Measurements from ENCODE around the gene PLD1.
"Not testable (repeated sequence)": the region's sequence is repeated elsewhere in the genome, so short reads cannot be mapped to it uniquely, and the experiment has no call there.

Gene PLD1

GRCh38 chr3:171824116-171824515 lies 13.8 kb upstream of the PLD1 start:
- DNase-seq (ENCODE audit: low read depth, low spot score): no peak
- H3K4me3 ChIP-seq (ENCODE audit: low read length): no peak overlapping the region

- DNase-seq (ENCODE audit: low read depth, low spot score): no peak
- H3K4me3 ChIP-seq (ENCODE audit: low read length): no peak overlapping the region
Measured at GRCh38 chr3:171822431-171823106, 12.3 kb upstream of the PLD1 start.

GRCh38 chr3:171821778-171822358 lies 11.6 kb upstream of the PLD1 start:
- no peak for DNase-seq (ENCODE audit: low read depth, low spot score)

DNA sequence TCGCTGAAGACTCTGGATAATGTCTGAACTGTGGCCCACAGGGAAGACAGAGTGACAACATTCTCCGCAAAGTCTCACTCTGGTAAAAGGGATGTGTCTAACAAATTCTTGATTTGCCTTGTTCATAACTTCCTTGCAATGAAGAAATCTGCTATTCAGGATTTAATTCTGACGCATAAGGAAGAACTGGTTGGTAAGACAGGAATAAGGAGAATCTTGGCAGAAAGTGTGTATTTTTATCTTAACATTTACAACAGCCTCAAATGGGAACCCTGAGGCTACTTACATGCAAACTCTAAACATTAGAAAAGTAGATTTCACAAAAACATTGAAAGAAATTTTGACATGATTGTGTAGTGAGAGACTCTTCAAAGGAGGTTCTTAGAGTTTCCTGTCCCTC lies 10.8 kb upstream of the PLD1 start:
- H3K4me3 ChIP-seq (ENCODE audit: low read length): no peak overlapping the region
- DNase-seq (ENCODE audit: low read depth, low spot score): no peak

More at GRCh38 chr3:171821778-171822358, 11.6 kb upstream of the PLD1 start:
- H3K4me3 ChIP-seq (ENCODE audit: low read length): no peak overlapping the region

- H3K4me3 ChIP-seq (ENCODE audit: low read length): no peak overlapping the region
- DNase-seq (ENCODE audit: low read depth, low spot score): no peak
Measured at GRCh38 chr3:171817074-171817800, 7.0 kb upstream of the PLD1 start.

DNA sequence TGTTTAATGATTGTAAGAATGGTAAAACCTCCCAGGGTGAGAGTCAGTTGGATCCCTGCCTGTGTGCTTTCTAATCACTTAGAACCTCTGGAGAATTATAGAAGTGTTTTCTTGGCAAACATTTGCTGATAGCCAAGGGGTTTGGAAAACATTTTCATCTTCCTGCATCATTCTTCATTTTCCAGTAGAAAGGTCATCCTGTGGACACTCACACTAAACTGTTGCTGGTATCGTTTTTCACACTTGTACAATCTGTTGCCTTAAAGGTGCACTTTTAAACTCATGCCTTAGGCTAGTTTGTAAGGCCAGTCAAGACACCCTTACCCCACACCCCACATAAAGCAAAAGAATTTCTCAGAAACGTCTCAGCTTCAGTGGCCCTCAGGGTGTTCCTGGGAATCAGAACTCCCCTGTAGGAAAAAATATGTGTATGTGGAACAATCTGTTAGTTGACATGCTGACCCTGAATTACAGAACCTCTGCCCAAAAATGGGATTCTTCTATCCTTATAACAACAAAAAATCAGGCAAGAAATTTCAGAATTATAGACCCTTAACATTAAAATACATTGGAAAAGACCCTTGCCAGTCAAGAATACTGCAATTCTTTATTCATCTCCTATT lies 5.8 kb upstream of the PLD1 start:
- H3K4me3 ChIP-seq (ENCODE audit: low read length): no peak overlapping the region
- no peak for DNase-seq (ENCODE audit: low read depth, low spot score)

DNA sequence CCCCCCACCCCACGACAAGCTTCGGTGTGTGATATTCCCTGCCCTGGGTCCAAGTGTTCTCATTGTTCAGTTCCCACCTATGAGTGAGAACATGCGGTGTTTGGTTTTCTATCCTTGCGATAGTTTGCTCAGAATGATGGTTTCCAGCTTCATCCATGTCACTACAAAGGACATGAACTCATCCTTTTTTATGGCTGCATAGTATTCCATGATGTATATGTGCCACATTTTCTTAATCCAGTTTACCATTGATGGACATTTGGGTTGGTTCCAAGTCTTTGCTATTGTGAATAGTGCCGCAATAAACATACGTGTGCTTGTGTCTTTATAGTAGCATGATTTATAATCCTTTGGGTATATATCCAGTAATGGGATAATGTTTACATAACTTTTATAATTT lies 4.4 kb upstream of the PLD1 start:
- H3K4me3 ChIP-seq (ENCODE audit: low read length); DNase-seq (ENCODE audit: low read depth, low spot score): not testable (repeated sequence)

GRCh38 chr3:171813897-171814460 lies 3.7 kb upstream of the PLD1 start:
- no peak overlapping the region for H3K4me3 ChIP-seq (ENCODE audit: low read length)
- peak; percentile 9 for DNase-seq (ENCODE audit: low read depth, low spot score)

DNA sequence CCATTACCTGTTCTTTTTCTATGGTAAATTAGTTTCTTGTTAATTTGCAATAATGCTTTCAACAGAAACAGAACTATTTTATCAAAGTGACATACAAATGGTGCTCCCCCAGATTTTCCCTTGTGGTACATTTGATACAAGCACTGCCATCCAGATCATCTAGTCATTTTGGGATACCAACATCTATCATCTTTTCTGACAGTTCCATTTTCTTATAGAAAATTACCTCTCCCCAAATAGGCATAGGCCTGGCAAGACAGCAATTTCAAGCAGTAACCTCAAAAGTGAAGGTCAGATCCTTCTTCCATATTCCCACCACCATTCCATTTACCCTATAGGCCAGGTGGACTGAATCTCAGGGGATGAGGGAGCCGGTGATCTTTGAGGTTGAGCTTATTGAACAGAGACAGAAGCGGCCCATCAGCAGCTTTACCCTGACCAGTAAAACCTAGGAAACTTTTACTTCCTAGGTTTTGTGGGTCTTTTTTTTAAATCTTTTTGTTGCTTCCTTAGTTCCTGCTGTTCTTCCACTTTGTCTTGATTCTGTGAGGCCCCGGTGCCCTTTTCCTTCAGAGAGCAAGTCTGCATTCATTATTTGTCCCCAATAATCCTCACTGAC lies 3.1 kb upstream of the PLD1 start:
- no peak overlapping the region for H3K4me3 ChIP-seq (ENCODE audit: low read length)
- no peak for DNase-seq (ENCODE audit: low read depth, low spot score)

DNA sequence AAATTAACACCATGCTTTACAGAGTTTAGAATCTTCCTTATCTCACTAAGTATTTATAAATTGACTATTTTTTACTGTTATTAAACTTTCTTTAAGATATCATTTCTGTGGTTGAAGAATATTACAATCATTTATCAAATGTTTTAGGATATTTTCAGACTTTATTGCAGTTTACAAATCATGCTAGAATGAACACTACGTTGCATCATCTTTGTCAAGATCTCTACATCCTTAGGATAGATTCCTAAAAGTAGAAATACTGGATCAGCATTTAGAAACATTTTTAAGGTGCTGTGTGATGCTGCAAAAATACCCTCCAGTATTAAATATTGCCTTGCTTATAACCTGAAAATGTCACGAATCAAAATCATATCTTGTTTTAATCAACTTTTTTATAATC lies 2.5 kb upstream of the PLD1 start:
- no peak for DNase-seq (ENCODE audit: low read depth, low spot score)
- no peak overlapping the region for H3K4me3 ChIP-seq (ENCODE audit: low read length)

DNA sequence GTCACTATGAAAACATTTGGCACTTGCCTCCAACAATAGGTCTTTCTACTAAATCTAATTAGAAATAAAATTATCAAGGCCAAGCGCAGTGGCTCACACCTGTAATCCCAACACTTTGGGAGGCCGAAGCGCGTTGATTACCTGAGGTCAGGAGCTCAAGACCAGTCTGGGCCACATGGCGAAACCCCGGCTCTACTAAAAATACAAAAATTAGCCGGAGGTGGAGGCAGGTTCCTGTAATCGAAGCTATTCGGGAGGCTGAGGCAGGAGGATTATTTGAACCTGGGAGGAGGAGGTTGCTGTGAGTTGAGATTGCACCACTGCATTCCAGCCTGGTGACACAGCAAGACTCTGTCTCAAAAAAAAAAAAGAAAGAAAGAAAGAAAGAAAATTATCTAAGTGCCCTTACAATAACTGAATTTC lies 1.6 kb upstream of the PLD1 start:
- no peak for DNase-seq (ENCODE audit: low read depth, low spot score)
- no peak overlapping the region for H3K4me3 ChIP-seq (ENCODE audit: low read length)

DNA sequence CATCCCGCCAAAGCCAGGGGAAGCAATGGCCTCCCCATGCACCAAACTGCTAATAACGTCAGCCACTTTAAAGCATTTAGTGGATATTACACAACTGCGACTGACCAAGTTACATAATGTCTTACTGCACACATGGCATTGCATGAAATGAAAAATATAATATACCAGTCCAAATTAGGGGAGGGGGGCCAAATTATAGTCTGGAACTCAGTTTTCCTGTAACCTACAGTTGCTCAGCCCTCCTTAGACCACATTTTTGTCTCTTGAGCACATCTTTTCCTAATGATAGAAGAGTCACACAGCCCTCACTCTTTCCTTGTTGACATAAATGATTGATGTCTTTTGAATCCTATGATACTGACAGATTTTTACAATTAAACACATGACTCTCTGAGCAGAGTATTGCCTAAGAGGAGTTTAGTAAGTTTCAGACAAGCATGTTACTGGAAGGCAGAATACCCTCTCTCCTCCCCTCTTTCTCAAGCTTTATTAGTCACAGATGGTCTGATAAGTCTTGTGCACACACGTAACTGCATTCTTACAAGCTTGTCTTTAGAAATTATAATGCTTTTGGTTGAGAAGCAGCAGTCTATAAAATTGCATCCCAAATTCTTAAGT lies 1.1 kb upstream of the PLD1 start:
- DNase-seq (ENCODE audit: low read depth, low spot score): no peak
- H3K4me3 ChIP-seq (ENCODE audit: low read length): no peak overlapping the region

- DNase-seq (ENCODE audit: low read depth, low spot score): no peak
- H3K4me3 ChIP-seq (ENCODE audit: low read length): no peak overlapping the region
Measured at GRCh38 chr3:171810629-171811294, 479 bp upstream of the PLD1 start.

DNA sequence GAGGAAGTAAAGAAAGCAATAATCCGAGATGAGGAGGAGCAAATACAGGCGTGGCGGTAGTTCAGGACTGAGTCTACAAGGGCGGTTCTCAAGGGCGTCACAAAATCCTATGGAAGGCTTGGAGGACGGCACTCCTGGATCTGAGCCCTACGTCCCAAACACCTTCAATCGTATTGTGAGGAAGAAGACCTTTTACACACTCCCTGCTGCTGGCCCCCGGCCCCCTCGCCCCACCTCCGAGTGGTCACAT lies 747 bp downstream of the PLD1 start:
- no peak for DNase-seq (ENCODE audit: low read depth, low spot score)
- H3K4me3 ChIP-seq (ENCODE audit: low read length): no peak overlapping the region

DNA sequence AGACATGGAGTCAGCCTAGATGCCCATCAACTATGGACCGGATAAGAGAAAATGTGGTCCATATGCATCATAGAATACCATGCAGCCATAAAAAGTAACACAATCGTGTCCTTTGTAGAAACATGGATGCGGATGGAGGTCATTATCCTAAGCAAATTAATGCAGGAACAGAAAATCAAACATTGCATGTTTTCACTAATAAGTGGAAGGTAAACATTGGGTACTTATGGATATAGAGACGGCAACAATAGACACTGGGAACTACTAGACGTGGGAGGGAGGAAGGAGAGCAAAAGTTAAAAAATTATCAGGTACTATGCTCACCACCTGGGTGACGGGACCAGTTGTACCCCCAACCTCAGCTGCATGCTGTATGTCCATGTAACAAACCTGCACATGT lies 2.5 kb downstream of the PLD1 start:
- DNase-seq (ENCODE audit: low read depth, low spot score): no peak
- no peak overlapping the region for H3K4me3 ChIP-seq (ENCODE audit: low read length)

- H3K4me3 ChIP-seq (ENCODE audit: low read length): no peak overlapping the region
- no peak for DNase-seq (ENCODE audit: low read depth, low spot score)
Measured at GRCh38 chr3:171807129-171807675, 3.1 kb downstream of the PLD1 start.

DNA sequence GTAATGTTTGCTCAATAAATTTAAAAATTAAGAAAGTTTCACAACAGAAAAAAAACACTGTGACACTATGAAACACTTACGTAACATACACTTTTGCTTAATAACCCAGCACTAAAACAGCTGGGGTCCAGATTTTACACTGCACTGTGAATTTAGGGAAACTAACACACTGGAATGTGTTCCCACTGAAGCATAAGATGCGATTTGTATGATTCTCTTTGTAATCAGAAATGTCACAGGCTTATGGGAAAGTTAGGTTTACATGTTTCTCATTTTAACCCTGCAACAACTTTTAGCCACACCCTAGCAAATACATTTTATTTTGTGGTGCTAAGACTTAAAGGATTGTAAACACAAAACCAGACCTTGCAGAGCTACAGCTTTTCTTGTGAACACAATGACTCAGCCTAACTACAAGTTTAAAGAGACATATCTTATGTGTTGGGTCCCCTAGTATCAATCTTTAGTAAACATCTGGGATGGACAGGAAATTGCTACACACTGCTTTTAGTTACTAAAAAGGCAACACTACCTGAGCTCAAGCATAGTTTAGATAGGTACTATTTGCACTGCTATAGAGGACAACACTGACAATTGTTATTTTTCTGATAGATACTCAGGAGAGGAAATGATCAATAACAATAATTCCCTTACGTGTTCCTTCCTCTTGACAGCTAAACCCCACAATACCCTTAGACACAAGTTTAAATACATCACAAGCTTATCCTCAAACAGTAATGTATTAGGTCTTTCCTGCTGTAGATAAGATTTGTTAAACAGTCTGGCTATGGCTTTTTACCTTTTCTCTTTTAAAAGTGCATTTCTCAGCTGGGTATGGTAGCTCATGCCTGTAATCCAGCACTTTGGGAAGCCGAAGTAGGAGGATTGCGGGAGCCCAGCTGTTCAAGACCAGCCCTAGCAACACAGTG lies 3.8 kb downstream of the PLD1 start:
- DNase-seq (ENCODE audit: low read depth, low spot score): no peak
- H3K4me3 ChIP-seq (ENCODE audit: low read length): no peak overlapping the region
